Measurements from ENCODE around the gene NOX4.
"Not testable (repeated sequence)": the region's sequence is repeated elsewhere in the genome, so short reads cannot be mapped to it uniquely, and the experiment has no call there.

DNA sequence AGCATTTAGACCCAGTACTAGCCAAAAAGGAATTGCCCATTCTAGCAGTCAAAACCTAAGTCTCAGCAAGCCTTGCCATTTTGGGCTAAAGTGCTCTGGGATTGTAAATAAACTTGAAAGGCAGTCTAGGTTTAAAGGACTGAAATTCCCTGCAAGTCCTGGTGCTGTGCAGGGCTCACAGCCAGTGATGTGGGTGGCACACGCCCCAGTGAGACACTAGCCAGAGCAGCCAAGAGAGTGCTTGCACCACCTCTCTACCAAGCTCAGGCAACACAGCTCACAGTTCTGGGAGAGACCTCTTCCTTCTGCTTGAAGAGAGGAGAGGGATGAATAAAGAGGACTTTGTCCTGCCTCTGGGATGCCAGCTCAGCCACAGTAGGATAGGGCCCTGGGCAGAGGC is 80.5 kb downstream of the NOX4 start:
- not testable (repeated sequence) for TF ChIP-seq LEF1 (IDR thresholded peaks at IDR 0.05; ENCODE audit: borderline replicate concordance); SUZ12 (IDR thresholded peaks at IDR 0.05); FOXM1 (IDR thresholded peaks at IDR 0.05; ENCODE audit: borderline replicate concordance); SP1 (IDR thresholded peaks at IDR 0.05); ARNT (IDR thresholded peaks at IDR 0.05); TARDBP (IDR thresholded peaks at IDR 0.05); CTBP1 (IDR thresholded peaks at IDR 0.05; ENCODE audit: borderline replicate concordance); FOXK2 (IDR thresholded peaks at IDR 0.05)
